Suprapubic skin (tissue), 4 donors: ENCODE results near the gene BCAT1. TPM values are rescaled to one million over a fixed set of nuclear protein-coding genes. Genes with fewer than 3 reads are reported as not detected.

Source experiments
- DNase-seq, 2 donors: peaks; one replicate each; pipeline ENCODE4 v3.0.0-alpha.2; 2019; ENCODE audit warnings: low spot score in 2 of 2
- H3K27ac ChIP-seq: fragments of 200-600 bp; sonication (generic); one replicate; pipeline ENCODE4 v1.5.1; 2019
- H3K27me3 ChIP-seq: fragments of 200-600 bp; sonication (generic); one replicate; pipeline ENCODE4 v1.5.1; 2019
- H3K36me3 ChIP-seq: fragments of 200-600 bp; sonication (generic); one replicate; pipeline ENCODE4 v1.5.1; 2019
- H3K4me1 ChIP-seq: fragments of 200-600 bp; sonication (generic); one replicate; pipeline ENCODE4 v1.5.1; 2019
- H3K4me3 ChIP-seq: fragments of 200-600 bp; sonication (generic); one replicate; pipeline ENCODE4 v1.5.1; 2019; ENCODE audit warnings: mild to moderate bottlenecking
- H3K9me3 ChIP-seq: fragments of 200-600 bp; sonication (generic); one replicate; pipeline ENCODE4 v1.5.1; 2019
- EP300 ChIP-seq: sonication (generic); formaldehyde crosslinking; IDR thresholded peaks from one replicate; pipeline ENCODE4 v1.6.1; 2017; ENCODE audit warnings: antibody characterized with exemption
- POLR2A ChIP-seq, 2 donors: fragments of 450-650 bp; IDR thresholded peaks; one replicate each; pipeline ENCODE4 v1.6.1; 2017; ENCODE audit warnings: antibody characterized with exemption in 2 of 2, mild to moderate bottlenecking in 2 of 2, moderate library complexity in 2 of 2
- POLR2AphosphoS5 ChIP-seq, 3 donors: sonication (generic); formaldehyde crosslinking; IDR thresholded peaks; one replicate each; pipeline ENCODE4 v1.6.1; 2017; ENCODE audit warnings: antibody characterized with exemption in 3 of 3
- WGBS: methylation state at CpG from one replicate; pipeline ENCODE4 v1.1.5; 2018; 5-methylcytosine and 5-hydroxymethylcytosine counted together
- total RNA-seq, 4 donors: library from RNA; depleted of rRNA; stranded (reverse); fragments of >200 nt; gene quantifications; one replicate each; pipeline ENCODE4 v1.1.0, GENCODE V29; 2016
- TF ChIP-seq, protein P1 (sequence below), 2 donors: fragments of 200-600 bp in 1 of 2; fragments of 450-650 bp in 1 of 2; sonication (generic) in 1 of 2; IDR thresholded peaks; one replicate each; pipeline ENCODE4 v1.5.1; 2016 to 2019; ENCODE audit warnings: antibody characterized with exemption in 2 of 2, mild to moderate bottlenecking in 1 of 2, moderate library complexity in 1 of 2

BCAT1 gene
- total RNA-seq, 4 donors from 2014 or later = 0.68 to 2.9 (median 1.5) TPM

DNA sequence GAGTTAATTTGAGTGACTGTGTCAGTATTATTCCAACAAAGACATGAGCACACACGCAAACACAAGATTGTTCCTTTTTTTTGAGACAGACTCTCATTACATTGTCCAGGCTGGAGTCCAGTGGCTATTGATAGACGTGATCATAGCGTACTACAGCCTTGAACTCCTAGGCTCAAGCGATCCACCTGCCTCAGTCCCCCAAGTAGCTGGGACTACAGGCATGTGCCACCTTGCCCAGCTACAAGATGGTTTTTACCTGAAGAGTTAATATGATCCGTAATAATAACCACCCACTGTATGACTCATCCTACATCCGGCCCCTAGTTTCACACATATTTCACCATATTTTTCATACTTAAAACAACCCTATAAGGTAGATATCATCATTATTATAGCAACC is 26.8 kb downstream of the BCAT1 start:
- H3K27me3 ChIP-seq = no peaks in the 10 kb centered on the region
- no peak overlapping the region for H3K4me3 ChIP-seq
- DNase-seq = no peak
- H3K9me3 ChIP-seq = no peaks in the 10 kb centered on the region
- no peaks in the 10 kb centered on the region for H3K36me3 ChIP-seq
- TF ChIP-seq, protein P1, sequence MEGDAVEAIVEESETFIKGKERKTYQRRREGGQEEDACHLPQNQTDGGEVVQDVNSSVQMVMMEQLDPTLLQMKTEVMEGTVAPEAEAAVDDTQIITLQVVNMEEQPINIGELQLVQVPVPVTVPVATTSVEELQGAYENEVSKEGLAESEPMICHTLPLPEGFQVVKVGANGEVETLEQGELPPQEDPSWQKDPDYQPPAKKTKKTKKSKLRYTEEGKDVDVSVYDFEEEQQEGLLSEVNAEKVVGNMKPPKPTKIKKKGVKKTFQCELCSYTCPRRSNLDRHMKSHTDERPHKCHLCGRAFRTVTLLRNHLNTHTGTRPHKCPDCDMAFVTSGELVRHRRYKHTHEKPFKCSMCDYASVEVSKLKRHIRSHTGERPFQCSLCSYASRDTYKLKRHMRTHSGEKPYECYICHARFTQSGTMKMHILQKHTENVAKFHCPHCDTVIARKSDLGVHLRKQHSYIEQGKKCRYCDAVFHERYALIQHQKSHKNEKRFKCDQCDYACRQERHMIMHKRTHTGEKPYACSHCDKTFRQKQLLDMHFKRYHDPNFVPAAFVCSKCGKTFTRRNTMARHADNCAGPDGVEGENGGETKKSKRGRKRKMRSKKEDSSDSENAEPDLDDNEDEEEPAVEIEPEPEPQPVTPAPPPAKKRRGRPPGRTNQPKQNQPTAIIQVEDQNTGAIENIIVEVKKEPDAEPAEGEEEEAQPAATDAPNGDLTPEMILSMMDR (IDR thresholded peaks at IDR 0.05) = no peak
- TF ChIP-seq POLR2A (IDR thresholded peaks at IDR 0.05) (no peak), EP300 (no peak), POLR2AphosphoS5 (IDR thresholded peaks at IDR 0.05) (no peak)
- no peaks in the 10 kb centered on the region for H3K4me1 ChIP-seq
- H3K27ac ChIP-seq = no peak overlapping the region
- WGBS = 57% methylated on average over 6 of the region's 6 CpGs

DNA sequence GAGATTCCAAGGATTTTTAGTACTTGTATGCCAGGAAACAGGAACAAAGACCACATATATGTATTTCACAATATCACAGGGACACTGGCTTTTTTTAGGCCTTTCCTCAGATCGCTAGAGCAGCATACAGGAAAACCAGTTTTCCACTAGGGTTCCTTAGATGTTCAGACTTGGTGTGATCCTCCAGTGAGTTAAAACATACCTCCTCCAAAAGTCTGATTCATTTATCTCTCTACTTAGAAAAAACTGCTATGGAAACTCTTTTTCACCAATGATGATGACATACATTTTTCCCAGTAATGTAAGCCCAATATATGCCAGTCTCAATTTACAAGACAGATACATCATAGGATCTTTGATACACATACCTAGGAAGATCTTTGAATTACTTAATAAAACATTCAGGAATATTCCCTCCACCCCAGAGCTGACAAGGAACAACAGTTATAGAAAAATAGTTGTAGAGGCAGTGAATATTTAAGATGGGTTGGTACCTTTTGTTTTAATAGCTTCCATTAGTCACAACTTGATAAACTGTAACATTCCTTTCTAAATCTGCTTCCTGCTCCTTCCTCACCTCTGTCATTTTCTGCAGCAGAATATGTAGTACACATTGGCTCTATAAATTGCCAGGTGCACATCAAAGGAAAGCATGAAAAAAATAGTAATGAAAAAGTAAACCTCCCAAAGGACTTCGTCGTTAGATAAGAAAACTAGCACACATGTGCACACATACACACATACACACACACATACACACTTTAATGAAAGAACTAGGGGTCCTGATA is 27.5 kb downstream of the BCAT1 start:
- H3K36me3 ChIP-seq = no peaks in the 10 kb centered on the region
- H3K4me1 ChIP-seq = no peaks in the 10 kb centered on the region
- TF ChIP-seq, protein P1 (IDR thresholded peaks at IDR 0.05) = no peak
- TF ChIP-seq POLR2A (IDR thresholded peaks at IDR 0.05) = no peak
- TF ChIP-seq POLR2AphosphoS5 (IDR thresholded peaks at IDR 0.05) = no peak
- TF ChIP-seq EP300 = no peak
- WGBS = 64% methylated on average over 3 of the region's 3 CpGs
- no peaks in the 10 kb centered on the region for H3K27me3 ChIP-seq
- no peak overlapping the region for H3K27ac ChIP-seq
- no peaks in the 10 kb centered on the region for H3K9me3 ChIP-seq
- DNase-seq = no peak
- no peak overlapping the region for H3K4me3 ChIP-seq

DNA sequence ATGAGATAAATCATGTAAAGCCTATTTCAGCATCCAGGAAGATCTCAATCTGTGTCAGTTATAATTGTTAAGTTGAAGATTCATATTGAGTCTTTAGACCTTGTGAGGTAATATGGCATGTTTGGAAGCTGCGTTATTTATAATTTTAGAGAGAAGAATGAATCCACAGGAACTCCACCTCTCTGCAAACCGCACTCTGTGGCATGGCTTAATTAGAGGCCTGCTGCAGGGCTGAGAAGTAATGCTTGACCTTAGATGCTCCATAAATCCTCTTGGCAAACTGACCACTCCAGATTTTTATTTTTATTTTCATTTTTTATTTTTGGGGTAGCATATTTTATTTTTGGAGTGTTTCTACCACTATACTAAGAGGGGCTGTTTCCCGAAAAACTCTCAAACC is 28.8 kb downstream of the BCAT1 start:
- H3K27me3 ChIP-seq = no peaks in the 10 kb centered on the region
- no peak overlapping the region for H3K27ac ChIP-seq
- 91% methylated on average over 3 of the region's 3 CpGs for WGBS
- H3K36me3 ChIP-seq = no peaks in the 10 kb centered on the region
- H3K4me3 ChIP-seq = no peak overlapping the region
- H3K4me1 ChIP-seq = no peaks in the 10 kb centered on the region
- TF ChIP-seq POLR2A (IDR thresholded peaks at IDR 0.05) (no peak), POLR2AphosphoS5 (IDR thresholded peaks at IDR 0.05) (no peak), EP300 (no peak)
- TF ChIP-seq, protein P1 (IDR thresholded peaks at IDR 0.05) = no peak
- no peaks in the 10 kb centered on the region for H3K9me3 ChIP-seq
- DNase-seq = no peak

DNA sequence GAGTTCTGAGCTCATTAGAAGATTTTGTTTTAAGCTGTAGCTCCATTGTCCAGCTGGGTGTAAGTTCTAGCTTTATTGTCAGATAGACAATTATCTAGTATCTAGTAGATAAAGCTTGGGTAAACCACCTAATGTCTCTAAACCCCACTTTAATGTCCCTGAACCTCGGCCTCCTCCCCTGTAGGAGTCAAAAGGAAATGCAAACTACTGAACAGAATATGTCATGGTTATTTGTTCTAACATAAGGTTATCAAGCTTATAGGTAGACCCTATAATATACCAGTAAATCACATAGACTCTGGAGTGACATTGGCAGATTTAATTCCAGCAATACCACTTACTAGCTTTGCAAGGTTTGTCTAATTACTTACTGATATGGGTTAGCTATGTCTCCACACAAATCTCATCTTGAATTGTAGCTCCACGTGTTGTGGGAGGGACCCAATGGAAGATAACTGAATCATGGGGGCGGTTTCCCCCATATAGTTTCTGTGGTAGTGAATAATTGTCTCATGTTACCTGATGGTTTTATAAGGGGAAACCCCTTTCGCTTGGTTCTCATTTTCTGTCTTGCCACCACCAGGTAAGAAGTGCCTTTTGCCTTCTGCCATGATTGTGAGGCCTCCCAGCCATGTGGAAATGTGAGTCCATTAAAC is 29.4 kb downstream of the BCAT1 start:
- H3K27me3 ChIP-seq = no peaks in the 10 kb centered on the region
- 80% methylated on average over 4 of the region's 4 CpGs for WGBS
- H3K27ac ChIP-seq = no peak overlapping the region
- no peak overlapping the region for H3K4me3 ChIP-seq
- no peaks in the 10 kb centered on the region for H3K36me3 ChIP-seq
- TF ChIP-seq POLR2AphosphoS5 (IDR thresholded peaks at IDR 0.05) = no peak
- no peak for TF ChIP-seq EP300
- TF ChIP-seq, protein P1 (IDR thresholded peaks at IDR 0.05) = no peak
- no peak for TF ChIP-seq POLR2A (IDR thresholded peaks at IDR 0.05)
- DNase-seq = no peak
- no peaks in the 10 kb centered on the region for H3K9me3 ChIP-seq
- H3K4me1 ChIP-seq = no peaks in the 10 kb centered on the region

DNA sequence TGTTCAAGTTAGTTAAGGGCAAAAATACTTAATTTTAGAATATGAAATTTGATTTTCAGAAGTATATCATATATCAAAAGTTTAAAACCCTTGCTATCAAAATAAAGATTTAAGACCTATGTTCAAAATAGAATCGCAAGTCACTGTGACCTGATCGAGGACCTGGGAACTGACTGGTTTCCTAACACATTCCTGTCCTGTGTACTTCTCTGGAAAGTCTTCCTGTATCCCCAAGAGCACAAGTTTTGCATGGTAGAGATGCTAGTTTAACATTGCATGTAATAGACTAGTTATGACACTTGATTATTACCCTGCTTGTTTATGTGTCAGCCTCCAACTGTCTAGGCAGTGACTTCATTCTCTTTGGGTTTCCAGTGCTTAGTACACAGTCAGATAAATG is 30.3 kb downstream of the BCAT1 start:
- Histone ChIP-seq H3K9me3 (no peaks in the 10 kb centered on the region), H3K4me1 (no peaks in the 10 kb centered on the region), H3K4me3 (no peak overlapping the region), H3K27me3 (no peaks in the 10 kb centered on the region), H3K36me3 (no peaks in the 10 kb centered on the region), H3K27ac (no peak overlapping the region)
- 34% methylated on average over 2 of the region's 2 CpGs for WGBS
- no peak for DNase-seq
- TF ChIP-seq, protein P1 (IDR thresholded peaks at IDR 0.05) = no peak
- TF ChIP-seq POLR2AphosphoS5 (IDR thresholded peaks at IDR 0.05) = no peak
